Stomach smooth muscle (tissue), 2 donors: ENCODE data around the gene SUN5.

Source experiments
- H3K27ac ChIP-seq: one replicate; pipeline ENCODE4 v1.7.0; 2013; ENCODE audit warnings: mild to moderate bottlenecking, low read length, inconsistent platforms
- H3K27me3 ChIP-seq, 2 donors: one replicate each; pipeline ENCODE4 v1.7.0; 2013; ENCODE audit warnings: low read length in 2 of 2; ENCODE audit not compliant: insufficient read depth in 2 of 2, control insufficient read depth in 1 of 2
- H3K36me3 ChIP-seq, 2 donors: one replicate each; pipeline ENCODE4 v1.7.0; 2013; ENCODE audit warnings: low read length in 2 of 2; ENCODE audit not compliant: control insufficient read depth in 2 of 2, insufficient read depth in 2 of 2
- H3K4me1 ChIP-seq: one replicate; pipeline ENCODE4 v1.7.0; 2013; ENCODE audit warnings: low read length; ENCODE audit not compliant: control insufficient read depth, insufficient read depth
- H3K4me3 ChIP-seq, 2 donors: one replicate each; pipeline ENCODE4 v1.7.0; 2013; ENCODE audit warnings: low read length in 2 of 2
- H3K9ac ChIP-seq, 2 donors: one replicate each; pipeline ENCODE4 v1.7.0; 2013; ENCODE audit warnings: low read length in 2 of 2, mild to moderate bottlenecking in 1 of 2
- H3K9me3 ChIP-seq, 2 donors: one replicate each; pipeline ENCODE4 v1.7.0; 2013; ENCODE audit warnings: low read length in 2 of 2; ENCODE audit not compliant: control insufficient read depth in 2 of 2
- donor health status: healthy.
- donor health status: Pancreatic carcinoma.

SUN5 gene

DNA sequence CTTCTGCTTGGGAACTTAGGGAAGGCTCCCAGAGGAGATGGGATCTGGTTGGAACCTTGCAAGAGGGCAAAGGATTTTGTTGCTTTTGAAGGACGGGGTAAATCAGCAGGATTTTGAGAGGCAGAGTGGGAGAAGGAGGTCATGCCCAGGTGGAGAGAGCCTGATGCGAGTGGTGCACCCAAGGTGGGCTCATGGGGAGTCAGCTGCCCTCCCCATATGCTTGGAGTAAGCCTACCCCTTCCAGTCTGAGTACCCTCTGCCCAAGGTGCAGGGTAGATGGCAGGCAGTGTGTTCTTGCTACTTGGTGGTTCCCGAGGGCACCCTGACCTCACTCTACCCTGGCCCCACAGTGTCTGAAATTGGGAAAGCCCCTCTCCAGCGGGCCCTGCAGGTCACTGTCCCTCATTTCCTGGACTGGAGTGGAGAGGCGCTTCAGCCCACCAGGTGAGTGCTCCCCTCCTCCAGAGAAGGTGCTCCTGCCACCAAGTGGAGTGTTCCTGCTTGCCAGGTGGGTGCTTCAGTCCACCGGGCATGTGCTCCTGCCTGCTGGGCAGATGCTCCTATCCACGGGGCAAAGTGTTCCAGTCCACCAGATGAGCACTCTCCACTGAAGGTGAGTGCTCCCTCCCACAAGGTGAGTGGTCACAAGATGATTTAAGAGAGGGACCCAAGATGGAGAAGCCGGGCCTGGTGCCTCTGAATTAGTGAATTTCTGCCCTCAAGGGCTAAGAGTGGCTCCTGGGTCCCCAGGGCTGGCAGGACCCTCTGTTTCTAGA lies 6.6 kb upstream of the SUN5 start:
- Histone ChIP-seq H3K9me3 (peaks cover 0 to under 1% of the 10 kb centered on the region in 2 donors), H3K27me3 (peaks cover 4 to 10% of the 10 kb centered on the region in 2 donors), H3K4me3 (no peak overlapping the region), H3K27ac (no peak overlapping the region), H3K4me1 (no peaks in the 10 kb centered on the region), H3K9ac (no peak overlapping the region), H3K36me3 (no peaks in the 10 kb centered on the region)

DNA sequence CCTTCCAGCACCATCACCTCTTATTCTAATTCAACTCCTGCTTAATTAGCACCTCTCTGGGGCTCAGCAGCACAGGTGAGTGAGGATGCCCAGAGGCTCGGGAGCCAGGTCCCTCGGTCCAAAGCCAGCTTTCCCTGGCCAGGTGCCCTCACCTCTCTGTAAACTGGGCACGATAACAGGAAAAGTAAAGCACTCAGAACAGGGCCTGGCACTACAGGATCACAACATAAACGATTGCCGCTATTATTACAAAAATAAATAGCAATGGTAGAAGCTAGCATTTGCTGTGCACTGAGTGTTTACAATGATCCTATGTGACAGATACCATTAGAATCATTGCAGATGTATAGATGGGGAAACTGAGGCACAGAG lies 5.9 kb upstream of the SUN5 start:
- Histone ChIP-seq H3K27ac (no peak overlapping the region), H3K4me1 (no peaks in the 10 kb centered on the region), H3K27me3 (peaks cover 4 to 13% of the 10 kb centered on the region in 2 donors), H3K9me3 (peaks cover 4 to 8% of the 10 kb centered on the region in 2 donors), H3K9ac (no peak overlapping the region), H3K4me3 (no peak overlapping the region), H3K36me3 (no peaks in the 10 kb centered on the region)

DNA sequence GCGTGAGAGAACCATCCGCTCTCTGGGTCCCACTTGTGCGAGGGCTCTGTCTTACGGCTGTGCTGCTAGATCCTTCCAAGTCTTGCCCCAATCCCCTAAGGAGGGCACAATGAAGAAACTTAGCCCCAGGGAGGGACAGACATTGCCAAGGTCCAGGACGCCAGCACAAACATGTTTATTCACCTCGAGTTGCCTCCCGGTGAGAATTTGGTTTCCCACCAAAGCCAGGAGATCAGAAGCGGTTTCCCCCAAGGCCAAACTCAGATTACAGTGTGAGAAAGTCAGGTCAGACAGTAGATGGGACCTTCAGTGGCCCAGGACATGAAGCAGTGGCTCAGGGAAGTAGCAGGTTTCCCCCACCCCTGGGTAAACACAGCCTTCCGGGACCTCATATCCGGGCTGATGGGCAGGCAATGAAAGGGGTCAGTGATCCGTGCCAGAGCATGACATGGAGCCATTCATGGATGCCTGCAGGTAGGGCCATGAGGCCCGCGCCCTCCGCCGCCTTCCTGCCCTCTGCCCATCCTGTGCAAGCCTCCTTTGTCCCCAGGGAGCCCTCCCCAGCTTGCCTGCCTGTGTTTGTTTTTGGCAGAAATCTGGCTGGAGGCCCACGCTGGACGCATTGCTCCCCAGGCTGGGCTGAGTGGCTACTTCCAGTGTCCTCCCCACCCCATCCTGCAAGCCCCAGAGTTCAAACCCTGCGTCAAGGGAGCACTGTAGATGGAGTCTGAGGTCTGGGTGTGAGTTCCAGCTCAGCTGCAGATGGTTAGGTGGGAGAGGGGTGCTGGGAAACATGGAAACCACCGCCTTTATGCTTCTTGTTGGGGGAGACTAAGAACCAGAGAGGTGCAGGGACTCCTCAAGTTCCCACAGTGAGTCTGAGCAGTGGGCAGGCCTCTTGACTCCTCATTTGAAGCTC lies 5.2 kb upstream of the SUN5 start:
- Histone ChIP-seq H3K4me3 (no peak overlapping the region), H3K9me3 (peaks cover 4 to 12% of the 10 kb centered on the region in 2 donors), H3K4me1 (no peaks in the 10 kb centered on the region), H3K36me3 (no peaks in the 10 kb centered on the region), H3K27me3 (peaks cover 4 to 11% of the 10 kb centered on the region in 2 donors), H3K27ac (no peak overlapping the region), H3K9ac (no peak overlapping the region)

DNA sequence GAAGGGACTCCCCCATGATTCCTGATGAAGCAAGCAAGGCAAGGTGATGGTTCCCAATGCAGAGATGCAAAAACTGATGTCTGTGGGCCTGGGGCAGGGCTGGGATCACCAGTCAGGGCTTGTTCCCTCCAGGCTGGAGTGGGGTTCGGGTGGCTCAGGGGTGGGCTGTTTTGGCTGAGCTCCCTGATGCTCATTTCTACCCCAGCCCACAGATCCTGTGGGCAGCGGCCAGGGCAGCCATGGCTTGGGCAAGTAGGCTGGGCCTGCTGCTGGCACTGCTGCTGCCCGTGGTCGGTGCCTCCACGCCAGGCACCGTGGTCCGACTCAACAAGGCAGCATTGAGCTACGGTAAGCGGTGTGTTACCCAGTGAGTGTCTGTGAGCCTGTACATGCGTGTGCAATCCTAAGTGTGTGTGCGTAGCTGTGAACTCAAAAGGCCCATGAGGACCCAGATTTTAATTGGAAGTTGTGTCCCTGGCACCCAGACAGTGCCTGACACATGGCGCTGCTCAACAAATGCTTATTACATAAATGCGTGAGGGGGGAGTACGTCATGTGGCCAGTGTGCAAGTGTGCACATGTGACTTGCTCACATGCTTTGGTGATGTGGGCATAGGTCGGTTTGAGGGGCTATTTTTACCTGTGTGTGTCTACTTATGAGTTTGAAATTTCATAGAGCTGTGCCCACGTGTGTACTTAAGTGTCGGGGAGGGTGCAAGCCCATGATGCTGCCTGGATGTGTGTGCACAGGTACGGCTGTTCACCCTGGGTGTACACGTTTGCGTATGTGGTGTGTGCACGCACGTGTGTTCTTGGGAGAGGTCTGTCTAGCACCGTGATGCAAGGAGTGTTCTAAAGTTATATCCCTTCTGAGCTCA lies 4.3 kb upstream of the SUN5 start:
- Histone ChIP-seq H3K4me3 (no peak overlapping the region), H3K27ac (no peak overlapping the region), H3K27me3 (peaks cover 4 to 6% of the 10 kb centered on the region in 2 donors), H3K36me3 (no peaks in the 10 kb centered on the region), H3K9ac (no peak overlapping the region), H3K9me3 (peaks cover 4 to 15% of the 10 kb centered on the region in 2 donors), H3K4me1 (no peaks in the 10 kb centered on the region)

DNA sequence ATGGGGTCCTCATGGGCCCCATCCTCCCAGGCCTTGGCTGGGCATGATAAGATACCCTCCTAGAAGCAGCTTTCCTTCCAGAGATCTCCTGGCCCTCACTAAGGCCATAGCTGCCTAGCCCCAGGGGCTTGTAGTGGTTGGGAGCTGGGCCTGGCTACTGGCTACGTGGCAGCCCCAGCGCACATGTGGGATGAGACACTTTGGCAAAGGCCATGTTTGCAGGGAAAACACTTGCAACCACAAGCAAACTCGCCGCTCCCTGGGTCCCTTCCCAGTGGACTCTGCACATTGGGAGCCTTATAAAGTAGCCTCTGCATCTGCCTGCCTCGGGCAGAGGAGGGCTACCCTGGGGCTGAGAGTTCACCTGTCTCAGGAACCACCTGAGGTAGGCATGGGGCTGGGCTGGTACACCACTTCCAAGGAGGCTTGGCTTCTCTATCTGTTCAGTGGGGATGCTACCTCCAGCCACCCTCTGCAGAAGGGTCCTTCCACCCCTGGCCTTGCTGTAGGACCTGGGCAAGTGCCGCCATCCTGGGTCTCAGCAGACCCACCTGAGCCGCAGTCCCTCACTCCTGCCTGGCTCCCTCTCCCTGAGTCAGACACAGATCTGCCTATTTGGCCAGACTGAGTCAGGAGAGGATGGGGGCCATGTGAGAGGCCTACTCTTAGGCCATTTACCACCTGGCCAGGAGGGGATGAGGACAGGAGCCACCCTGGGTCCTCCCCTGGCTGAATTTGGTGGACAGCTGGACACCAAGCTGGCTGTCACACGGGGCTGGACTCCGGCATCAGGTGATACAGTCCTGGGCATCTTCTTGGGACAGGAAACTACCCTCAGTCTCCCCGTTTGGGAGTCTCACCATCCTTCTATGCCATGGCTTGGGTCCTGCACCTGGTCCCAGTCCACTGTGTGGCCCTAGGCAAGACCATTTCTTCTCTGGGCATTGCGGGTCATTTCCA lies 3.4 kb upstream of the SUN5 start, which contains the start of gene BPIFB2:
Gene BPIFB2 (plus strand): TSS at position 329 of the 960 bp plus-strand sequence. CDS start 871 bp downstream, outside the sequence.
- Histone ChIP-seq H3K9ac (no peak within 1 kb of the TSS), H3K27me3 (peaks cover 3 to 4% of the 10 kb centered on the region in 2 donors), H3K4me3 (no peak within 1 kb of the TSS), H3K36me3 (no peaks in the 10 kb centered on the region), H3K27ac (no peak within 1 kb of the TSS), H3K4me1 (no peaks in the 10 kb centered on the region), H3K9me3 (peaks cover 4 to 15% of the 10 kb centered on the region in 2 donors)

DNA sequence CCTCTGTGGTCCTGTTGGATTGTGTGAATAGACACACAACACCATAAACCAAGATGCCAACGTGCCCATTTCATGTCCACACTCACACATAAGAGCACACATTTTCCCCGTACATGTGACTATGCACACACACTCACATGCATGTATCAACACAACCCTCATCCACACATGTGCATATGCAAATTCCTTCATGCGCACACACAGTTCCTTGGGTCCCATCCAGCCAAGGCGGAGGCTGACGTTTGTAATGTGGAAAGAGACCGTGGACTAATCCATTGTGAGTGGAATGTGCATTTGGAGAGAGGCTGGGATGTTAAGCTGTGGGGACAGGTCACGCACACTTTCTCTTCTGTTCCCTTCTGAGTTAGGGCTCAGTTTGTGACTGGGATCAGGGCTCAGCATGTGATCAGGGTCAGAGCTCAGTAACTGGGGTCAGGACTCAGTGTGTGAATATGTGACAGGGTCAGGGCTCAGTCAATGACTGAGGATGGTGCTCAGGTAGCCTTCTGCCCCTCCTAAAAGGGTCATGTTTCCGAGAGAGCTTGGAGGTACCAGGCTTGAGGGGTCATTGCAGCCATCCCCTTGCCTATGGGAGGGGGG lies 2.6 kb upstream of the SUN5 start:
- no peak overlapping the region for H3K9ac ChIP-seq
- H3K4me1 ChIP-seq = no peaks in the 10 kb centered on the region
- no peak overlapping the region for H3K4me3 ChIP-seq
- H3K27me3 ChIP-seq = peaks cover 0 to 4% of the 10 kb centered on the region in 2 donors
- peaks cover 4 to 15% of the 10 kb centered on the region in 2 donors for H3K9me3 ChIP-seq
- H3K27ac ChIP-seq = no peak overlapping the region
- no peaks in the 10 kb centered on the region for H3K36me3 ChIP-seq

DNA sequence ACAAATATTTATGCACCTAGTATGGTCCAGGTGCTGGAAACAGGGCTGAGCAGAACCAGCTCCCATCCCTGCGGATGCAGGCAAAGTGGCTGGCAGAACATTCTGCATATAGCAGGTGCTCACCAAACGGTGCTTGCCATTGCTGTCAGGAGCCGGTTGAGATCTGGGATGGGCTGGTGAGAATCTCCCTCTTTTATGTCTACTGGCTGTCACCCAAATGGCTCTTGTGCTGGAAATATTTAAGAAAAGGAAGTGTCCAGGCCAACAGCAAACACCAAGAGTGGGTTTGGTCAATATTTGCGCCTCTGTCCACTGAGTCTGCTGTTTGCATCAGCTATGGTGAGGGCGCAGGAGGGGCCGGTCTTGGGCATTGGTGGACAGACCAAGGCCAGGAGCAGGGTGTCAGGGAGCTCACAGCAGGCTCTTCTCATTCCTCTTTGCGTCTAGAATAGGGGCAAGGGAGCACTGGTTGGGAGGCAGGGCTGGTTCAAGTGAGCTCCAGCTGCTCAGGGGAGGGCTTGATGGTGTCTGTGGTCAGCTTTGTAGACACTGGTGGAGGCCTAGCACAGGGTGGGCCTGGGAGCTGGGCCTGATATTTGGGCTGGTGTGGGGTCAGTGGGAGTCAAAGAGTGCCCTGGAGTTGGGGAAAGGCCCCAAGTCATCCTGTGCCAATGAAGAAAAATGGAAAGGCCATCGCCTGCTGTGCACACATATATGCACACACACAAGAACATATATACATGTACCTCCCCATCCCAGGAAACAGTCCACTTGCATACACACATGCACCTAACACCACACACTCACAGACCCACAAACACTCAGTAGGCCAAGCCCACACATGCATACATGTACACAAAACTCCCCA lies 1.9 kb upstream of the SUN5 start:
- no peak overlapping the region for H3K4me3 ChIP-seq
- H3K27ac ChIP-seq = no peak overlapping the region
- H3K36me3 ChIP-seq = no peaks in the 10 kb centered on the region
- H3K9me3 ChIP-seq = peaks cover 4 to 15% of the 10 kb centered on the region in 2 donors
- no peaks in the 10 kb centered on the region for H3K4me1 ChIP-seq
- no peak overlapping the region for H3K9ac ChIP-seq
- peaks cover 0 to 4% of the 10 kb centered on the region in 2 donors for H3K27me3 ChIP-seq

DNA sequence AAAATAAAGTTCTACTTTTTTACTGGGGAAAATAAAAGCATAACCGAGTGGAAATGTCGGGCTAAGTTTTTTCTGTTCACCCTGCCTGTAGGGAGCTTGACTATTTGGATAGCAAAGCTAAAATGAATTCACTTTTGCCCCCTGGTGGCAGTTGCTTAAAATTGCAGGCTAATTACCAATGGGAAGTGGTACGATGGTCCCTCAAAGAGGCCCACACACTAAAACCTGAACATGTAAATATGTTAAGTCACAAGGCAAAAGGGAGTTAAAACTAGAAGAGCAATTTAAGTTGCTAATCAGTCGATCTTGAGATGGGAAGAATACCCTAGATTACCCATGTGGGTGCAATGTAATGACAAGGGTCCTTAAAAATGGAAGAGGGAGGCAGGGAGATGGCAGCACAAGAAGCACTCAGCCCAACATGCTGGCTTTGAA lies 916 bp upstream of the SUN5 start:
- Histone ChIP-seq H3K36me3 (no peaks in the 10 kb centered on the region), H3K27me3 (peaks cover 0 to 4% of the 10 kb centered on the region in 2 donors), H3K4me1 (no peaks in the 10 kb centered on the region), H3K4me3 (no peak overlapping the region), H3K9me3 (peaks cover 4 to 15% of the 10 kb centered on the region in 2 donors), H3K9ac (no peak overlapping the region), H3K27ac (no peak overlapping the region)
